ENCODE data around the gene MRPS34.

MRPS34 gene

GRCh38 chr16:1772908-1773702 is at the start of gene MRPS34:
TSS of gene MRPS34 (minus strand) at chr16:1773134. CDS start at chr16:1773119, 15 bp downstream.
- H2AFZ ChIP-seq (ENCODE audit: low read length): peak within 1 kb of the TSS; percentile 81
- 0 out of 2 replicates have a peak, but pooled peaks cover 3% of the 10 kb centered on the region for H3K4me1 ChIP-seq (ENCODE audit: low read length)
- H3K9ac ChIP-seq (ENCODE audit: low read length): peak within 1 kb of the TSS; percentile 98
- H4K20me1 ChIP-seq (ENCODE audit: insufficient read depth, low read length): no peaks in the 10 kb centered on the region
- no peaks in the 10 kb centered on the region for H3K9me3 ChIP-seq (replicated peaks; ENCODE audit: insufficient read depth, low read length)
- H3K36me3 ChIP-seq (replicated peaks; ENCODE audit: insufficient read depth, low read length): no peaks in the 10 kb centered on the region
- peaks cover 13% of the 10 kb centered on the region for H3F3A ChIP-seq (ENCODE audit: insufficient read depth, low read length)
- H3K27me3 ChIP-seq (replicated peaks; ENCODE audit: insufficient read depth, low read length): no peaks in the 10 kb centered on the region
- H3K9me2 ChIP-seq (replicated peaks; ENCODE audit: insufficient read depth, low read length): no peaks in the 10 kb centered on the region
- TF ChIP-seq EZH2 (optimal IDR thresholded peaks at IDR 0.05; ENCODE audit: low read depth, low read length) (no peak), CTCF (IDR thresholded peaks at IDR 0.05; ENCODE audit: low read length) (peak; percentile 75)
- DNase-seq: peak; percentile 88
- peaks cover 45% of the 10 kb centered on the region for H3K79me2 ChIP-seq (ENCODE audit: low read length)
- peak within 1 kb of the TSS; percentile 90 for H3K27ac ChIP-seq (ENCODE audit: low read length)
- peak within 1 kb of the TSS; percentile 94 for H3K4me2 ChIP-seq (ENCODE audit: low read depth, low read length)
- H3K4me3 ChIP-seq (ENCODE audit: low read length): peak within 1 kb of the TSS; percentile 96

- Histone ChIP-seq H3K27me3 (replicated peaks; ENCODE audit: insufficient read depth, low read length) (no peaks in the 10 kb centered on the region), H3K4me2 (ENCODE audit: low read depth, low read length) (no peak overlapping the region), H3K79me2 (ENCODE audit: low read length) (peaks cover 35% of the 10 kb centered on the region), H3K9me2 (replicated peaks; ENCODE audit: insufficient read depth, low read length) (no peaks in the 10 kb centered on the region), H3K36me3 (replicated peaks; ENCODE audit: insufficient read depth, low read length) (no peaks in the 10 kb centered on the region), H3K9me3 (replicated peaks; ENCODE audit: insufficient read depth, low read length) (no peaks in the 10 kb centered on the region), H3K4me3 (ENCODE audit: low read length) (no peak overlapping the region), H2AFZ (ENCODE audit: low read length) (no peak overlapping the region), H3K27ac (ENCODE audit: low read length) (no peak overlapping the region), H3F3A (ENCODE audit: insufficient read depth, low read length) (peaks cover 6% of the 10 kb centered on the region), H3K9ac (ENCODE audit: low read length) (no peak overlapping the region), H3K4me1 (ENCODE audit: low read length) (peaks cover 5% of the 10 kb centered on the region; the same call in 1 of the 2 replicates), H4K20me1 (ENCODE audit: insufficient read depth, low read length) (no peaks in the 10 kb centered on the region)
- DNase-seq: no peak
- TF ChIP-seq EZH2 (optimal IDR thresholded peaks at IDR 0.05; ENCODE audit: low read depth, low read length): no peak
- TF ChIP-seq EZH2phosphoT487 (IDR thresholded peaks at IDR 0.05; ENCODE audit: low read length): no peak
- TF ChIP-seq CTCF (IDR thresholded peaks at IDR 0.05; ENCODE audit: low read length): no peak
Observed at GRCh38 chr16:1821861-1822611, 49.1 kb upstream of the MRPS34 start.

GRCh38 chr16:1820946-1821290 is 48.0 kb upstream of the MRPS34 start:
- no peak overlapping the region for H3K27ac ChIP-seq (ENCODE audit: low read length)
- H3K36me3 ChIP-seq (replicated peaks; ENCODE audit: insufficient read depth, low read length): no peaks in the 10 kb centered on the region
- H3K4me1 ChIP-seq (ENCODE audit: low read length): peaks cover 5% of the 10 kb centered on the region; the same call in 1 of the 2 replicates
- no peak overlapping the region for H3K4me3 ChIP-seq (ENCODE audit: low read length)
- no peak for DNase-seq
- H3K9ac ChIP-seq (ENCODE audit: low read length): no peak overlapping the region
- H3K4me2 ChIP-seq (ENCODE audit: low read depth, low read length): no peak overlapping the region
- no peak overlapping the region for H2AFZ ChIP-seq (ENCODE audit: low read length)
- H3K9me2 ChIP-seq (replicated peaks; ENCODE audit: insufficient read depth, low read length): no peaks in the 10 kb centered on the region
- peaks cover 6% of the 10 kb centered on the region for H3F3A ChIP-seq (ENCODE audit: insufficient read depth, low read length)
- no peaks in the 10 kb centered on the region for H4K20me1 ChIP-seq (ENCODE audit: insufficient read depth, low read length)
- no peaks in the 10 kb centered on the region for H3K9me3 ChIP-seq (replicated peaks; ENCODE audit: insufficient read depth, low read length)
- TF ChIP-seq CTCF (IDR thresholded peaks at IDR 0.05; ENCODE audit: low read length) (no peak), EZH2phosphoT487 (IDR thresholded peaks at IDR 0.05; ENCODE audit: low read length) (no peak), EZH2 (optimal IDR thresholded peaks at IDR 0.05; ENCODE audit: low read depth, low read length) (no peak)
- H3K27me3 ChIP-seq (replicated peaks; ENCODE audit: insufficient read depth, low read length): no peaks in the 10 kb centered on the region
- H3K79me2 ChIP-seq (ENCODE audit: low read length): peaks cover 35% of the 10 kb centered on the region
